Inflammatory macrophage treated with lipopolysaccharide for 4 hours (primary cell): ENCODE measurements around the gene ASB18.
"Not testable (repeated sequence)": the region's sequence is repeated elsewhere in the genome, so short reads cannot be mapped to it uniquely, and the experiment has no call there.

Source experiments
- DNase-seq: peaks from one replicate; pipeline ENCODE4 v3.0.0-alpha.2; 2020

Gene ASB18

GRCh38 chr2:236286873-236287545, 22.8 kb upstream of the ASB18 start:
- no peak for DNase-seq

GRCh38 chr2:236284208-236284607, 20.0 kb upstream of the ASB18 start:
- DNase-seq, result no peak

- DNase-seq, result no peak
Observed at GRCh38 chr2:236282406-236282805, 18.2 kb upstream of the ASB18 start.

GRCh38 chr2:236281423-236281822, 17.2 kb upstream of the ASB18 start:
- no peak for DNase-seq

GRCh38 chr2:236273126-236273525, 8.9 kb upstream of the ASB18 start:
- no peak for DNase-seq

- DNase-seq, result no peak
Observed at GRCh38 chr2:236271851-236272250, 7.6 kb upstream of the ASB18 start.

GRCh38 chr2:236269876-236270275, 5.7 kb upstream of the ASB18 start:
- DNase-seq, result not testable (repeated sequence)

GRCh38 chr2:236265675-236266074, 1.5 kb upstream of the ASB18 start:
- no peak for DNase-seq

- DNase-seq, result no peak
Observed at GRCh38 chr2:236262238-236262637, 2.0 kb downstream of the ASB18 start.

GRCh38 chr2:236261452-236261851, 2.8 kb downstream of the ASB18 start:
- no peak for DNase-seq

- DNase-seq, result no peak
Observed at GRCh38 chr2:236259371-236259770, 4.8 kb downstream of the ASB18 start.

- no peak for DNase-seq
Observed at GRCh38 chr2:236257575-236257974, 6.6 kb downstream of the ASB18 start.

GRCh38 chr2:236257136-236257535, 7.1 kb downstream of the ASB18 start:
- no peak for DNase-seq

- no peak for DNase-seq
Observed at GRCh38 chr2:236256366-236256985, 7.7 kb downstream of the ASB18 start.

GRCh38 chr2:236254674-236255073, 9.5 kb downstream of the ASB18 start:
- DNase-seq, result no peak

GRCh38 chr2:236254001-236254400, 10.2 kb downstream of the ASB18 start:
- no peak for DNase-seq

GRCh38 chr2:236252602-236253001, 11.6 kb downstream of the ASB18 start:
- DNase-seq, result no peak

- no peak for DNase-seq
Observed at GRCh38 chr2:236250909-236251579, 13.2 kb downstream of the ASB18 start.

- DNase-seq, result no peak
Observed at GRCh38 chr2:236250286-236250685, 13.9 kb downstream of the ASB18 start.

GRCh38 chr2:236249066-236249465, 15.1 kb downstream of the ASB18 start:
- no peak for DNase-seq

- DNase-seq, result no peak
Observed at GRCh38 chr2:236246711-236247246, 17.4 kb downstream of the ASB18 start.

GRCh38 chr2:236244256-236244655, 19.9 kb downstream of the ASB18 start:
- no peak for DNase-seq

GRCh38 chr2:236242057-236242495, 22.1 kb downstream of the ASB18 start:
- no peak for DNase-seq
